Fibroblast of villous mesenchyme (primary cell): ENCODE data around the gene UNC13B. TPM values are rescaled to one million over a fixed set of nuclear protein-coding genes. Genes with fewer than 3 reads are reported as not detected.

Experiments used
- DNase-seq: peaks from one replicate; pipeline ENCODE4 v3.0.0-alpha.2; 2010; ENCODE audit warnings: low read depth
- H3K4me3 ChIP-seq: 2 replicates; pipeline ENCODE4 v1.5.1; 2011; ENCODE audit warnings: low read depth, mild to moderate bottlenecking, low read length
- total RNA-seq: library from RNA; depleted of rRNA; stranded (reverse); fragments of >200 nt; gene quantifications from 2 replicates; pipeline ENCODE4 v1.2.3, GENCODE V29; 2012
- TF ChIP-seq, protein P1 (sequence below): IDR thresholded peaks from 2 replicates; pipeline ENCODE4 v1.5.1; 2012; ENCODE audit warnings: low read depth, mild to moderate bottlenecking, low read length; ENCODE audit not compliant: insufficient read depth

The UNC13B gene
- total RNA-seq, 1 donor = 23.7 TPM

DNA sequence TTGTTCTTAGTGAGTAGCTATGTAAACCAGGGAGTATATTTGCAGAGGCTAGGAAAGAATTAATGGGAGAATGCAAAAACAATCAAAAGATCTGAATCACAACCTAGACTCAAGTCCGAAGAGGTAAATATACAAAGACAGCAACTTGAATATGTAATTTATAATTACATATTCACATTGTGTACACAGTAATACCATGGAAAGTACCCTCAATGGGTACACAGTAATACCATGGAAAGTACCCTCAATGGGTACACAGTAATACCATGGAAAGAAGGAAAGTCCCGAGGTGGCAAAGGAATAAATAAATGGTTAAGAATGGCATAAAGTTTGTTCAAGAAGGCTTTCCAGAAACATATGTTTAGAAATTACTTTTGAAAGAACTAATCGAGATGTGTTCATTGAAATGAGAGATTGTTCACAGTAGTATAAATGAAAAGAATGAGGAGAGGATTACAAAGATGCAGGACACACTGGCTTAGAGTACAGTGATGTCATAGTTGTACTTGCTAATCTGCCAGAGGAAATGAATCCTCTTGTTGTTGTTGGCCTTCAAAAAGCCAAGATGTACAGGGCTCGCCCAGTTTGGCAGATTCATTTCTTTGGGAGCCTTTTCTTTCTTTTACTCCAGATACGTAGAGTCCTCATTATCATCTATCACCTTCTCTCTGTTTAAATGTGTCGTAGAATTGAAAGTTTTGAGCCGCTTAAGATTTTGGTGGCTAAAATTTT lies 116.0 kb downstream of the UNC13B start:
- DNase-seq = peak; percentile 38
- no peak overlapping the region for H3K4me3 ChIP-seq
- TF ChIP-seq, protein P1, sequence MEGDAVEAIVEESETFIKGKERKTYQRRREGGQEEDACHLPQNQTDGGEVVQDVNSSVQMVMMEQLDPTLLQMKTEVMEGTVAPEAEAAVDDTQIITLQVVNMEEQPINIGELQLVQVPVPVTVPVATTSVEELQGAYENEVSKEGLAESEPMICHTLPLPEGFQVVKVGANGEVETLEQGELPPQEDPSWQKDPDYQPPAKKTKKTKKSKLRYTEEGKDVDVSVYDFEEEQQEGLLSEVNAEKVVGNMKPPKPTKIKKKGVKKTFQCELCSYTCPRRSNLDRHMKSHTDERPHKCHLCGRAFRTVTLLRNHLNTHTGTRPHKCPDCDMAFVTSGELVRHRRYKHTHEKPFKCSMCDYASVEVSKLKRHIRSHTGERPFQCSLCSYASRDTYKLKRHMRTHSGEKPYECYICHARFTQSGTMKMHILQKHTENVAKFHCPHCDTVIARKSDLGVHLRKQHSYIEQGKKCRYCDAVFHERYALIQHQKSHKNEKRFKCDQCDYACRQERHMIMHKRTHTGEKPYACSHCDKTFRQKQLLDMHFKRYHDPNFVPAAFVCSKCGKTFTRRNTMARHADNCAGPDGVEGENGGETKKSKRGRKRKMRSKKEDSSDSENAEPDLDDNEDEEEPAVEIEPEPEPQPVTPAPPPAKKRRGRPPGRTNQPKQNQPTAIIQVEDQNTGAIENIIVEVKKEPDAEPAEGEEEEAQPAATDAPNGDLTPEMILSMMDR = no peak

DNA sequence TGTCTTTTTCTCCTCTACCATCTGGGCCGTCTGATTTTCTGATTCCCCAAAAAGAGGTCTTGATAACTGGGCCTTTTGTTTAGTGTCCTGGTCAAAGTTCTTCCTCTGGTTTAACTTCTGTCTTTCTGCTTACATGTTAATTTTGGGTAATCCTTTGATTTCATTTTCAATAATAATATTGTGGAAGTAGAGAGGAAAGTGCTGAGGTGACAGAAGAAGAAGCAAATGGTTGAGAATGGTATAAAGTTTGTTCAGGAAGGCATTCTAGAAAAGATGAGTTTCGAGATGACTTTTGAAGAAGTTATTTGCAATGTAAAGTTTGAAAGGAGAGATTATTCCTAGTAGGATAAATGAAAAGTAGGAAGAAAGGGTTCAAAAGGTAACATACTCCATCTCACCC lies 118.1 kb downstream of the UNC13B start:
- TF ChIP-seq, protein P1 = no peak
- no peak for DNase-seq
- no peak overlapping the region for H3K4me3 ChIP-seq

DNA sequence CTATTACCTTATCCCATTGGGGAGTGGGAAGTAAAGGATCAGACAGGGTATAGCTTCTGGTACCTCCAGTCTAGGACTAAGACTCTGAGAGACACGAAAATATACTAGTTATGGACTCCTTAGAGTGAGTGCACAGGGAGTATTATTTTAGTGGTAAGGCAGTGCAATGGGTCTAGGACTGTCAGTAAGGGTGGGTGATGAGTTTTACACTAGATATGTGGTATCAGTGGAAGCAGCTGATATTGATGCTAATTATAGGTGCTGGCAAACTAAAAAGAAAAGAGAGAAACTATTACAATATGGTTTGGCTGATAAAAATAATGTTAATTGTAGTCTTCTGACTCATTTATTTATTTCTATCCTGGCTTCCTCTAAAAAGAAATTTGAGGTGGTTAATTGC lies 118.6 kb downstream of the UNC13B start:
- no peak for DNase-seq
- TF ChIP-seq, protein P1 = no peak
- no peak overlapping the region for H3K4me3 ChIP-seq

DNA sequence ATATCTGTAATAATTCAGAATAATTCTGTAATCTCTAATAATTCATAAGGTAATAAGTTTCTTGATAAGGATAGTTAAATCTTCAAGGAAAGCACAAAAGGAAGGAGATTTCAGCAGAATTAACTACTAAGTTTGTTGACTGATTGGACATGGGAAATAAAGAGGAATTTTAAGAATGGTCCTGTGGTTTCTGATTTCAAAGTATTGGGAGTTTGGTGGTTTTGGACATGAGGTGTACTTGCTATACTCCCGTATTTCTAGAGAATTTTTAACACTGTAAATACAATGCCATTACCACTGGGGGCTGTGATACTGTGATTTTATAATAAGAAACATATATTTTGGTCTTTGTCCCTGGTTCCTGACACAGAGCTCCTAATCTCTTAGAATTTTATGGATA lies 123.9 kb downstream of the UNC13B start:
- no peak for DNase-seq
- TF ChIP-seq, protein P1 = no peak
- no peak overlapping the region for H3K4me3 ChIP-seq

DNA sequence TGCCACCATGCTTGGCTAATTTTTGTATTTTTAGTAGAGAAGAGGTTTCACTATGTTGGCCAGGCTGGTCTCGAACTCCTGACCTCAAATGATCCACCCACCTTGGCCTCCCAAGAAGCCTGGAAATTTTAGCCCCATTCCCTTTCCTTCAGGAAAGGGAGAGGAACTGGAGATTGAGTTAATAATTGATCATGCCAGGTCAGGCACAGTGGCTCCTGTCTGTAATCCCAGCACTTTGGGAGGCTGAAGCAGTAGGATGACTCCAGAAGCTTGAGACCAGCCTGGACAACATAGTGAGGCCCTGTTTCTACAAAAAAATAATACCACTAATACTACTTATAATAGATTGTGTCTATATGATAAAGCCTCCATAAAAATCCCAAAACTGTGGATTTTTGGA lies 124.6 kb downstream of the UNC13B start:
- TF ChIP-seq, protein P1 = no peak
- H3K4me3 ChIP-seq = no peak overlapping the region
- DNase-seq = no peak

DNA sequence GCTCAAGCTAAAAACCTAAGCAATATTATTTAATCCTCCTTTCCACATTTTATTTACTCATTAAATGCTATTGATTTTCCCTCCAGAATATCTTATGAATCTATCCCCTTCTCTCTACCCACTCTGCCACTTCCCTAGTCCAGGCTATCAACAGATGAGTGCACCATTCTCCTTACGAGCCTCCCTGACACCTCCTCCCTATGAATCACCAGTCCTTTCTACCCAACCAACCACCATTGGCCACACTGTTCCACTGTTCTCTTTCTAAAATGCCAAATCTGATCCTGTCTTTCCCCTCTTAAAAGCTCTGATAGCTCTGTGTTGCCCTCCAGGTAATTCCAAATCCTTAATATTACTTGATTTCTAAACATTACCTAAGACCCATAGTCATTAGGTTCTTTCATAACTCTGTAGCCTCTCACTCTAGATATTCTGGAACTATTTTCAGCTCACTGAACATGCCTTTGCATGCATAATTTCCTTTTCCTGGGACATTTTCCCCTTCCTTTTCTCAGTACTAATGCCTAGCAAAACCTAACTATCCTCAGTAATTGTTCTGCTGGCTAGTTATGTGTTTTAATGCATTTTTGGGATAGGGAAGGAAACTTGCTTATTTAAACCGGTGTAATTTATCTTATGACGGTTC lies 126.3 kb downstream of the UNC13B start:
- TF ChIP-seq, protein P1 = no peak
- H3K4me3 ChIP-seq = no peak overlapping the region
- no peak for DNase-seq
